Raji (cell line): ENCODE data around the gene TRIM44.

ENCODE experiments used
- POLR2A ChIP-seq: IDR thresholded peaks from 2 replicates; pipeline ENCODE4 v1.6.1; 2011; ENCODE audit warnings: low read depth, low read length, control low read depth; ENCODE audit not compliant: insufficient read depth

TRIM44 gene

DNA sequence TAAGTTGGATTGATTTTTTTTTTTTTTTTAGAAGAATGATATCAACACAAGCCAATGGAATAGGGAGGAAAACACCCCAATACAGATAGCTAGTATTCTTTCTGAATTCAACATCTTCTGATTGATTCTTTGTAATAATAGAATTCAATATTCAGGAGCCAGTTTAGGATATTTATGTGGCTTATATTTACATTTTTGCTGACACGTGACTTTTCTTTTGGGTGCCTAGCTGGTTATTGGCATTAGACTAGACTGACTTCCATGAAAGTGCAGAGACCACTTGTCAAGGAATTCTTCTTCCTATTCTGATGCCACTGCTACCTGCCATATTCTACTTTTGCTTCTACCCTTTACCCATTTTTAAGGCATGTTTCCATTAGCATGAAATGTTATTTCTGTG lies 16.4 kb downstream of the TRIM44 start:
- no peak for TF ChIP-seq POLR2A

DNA sequence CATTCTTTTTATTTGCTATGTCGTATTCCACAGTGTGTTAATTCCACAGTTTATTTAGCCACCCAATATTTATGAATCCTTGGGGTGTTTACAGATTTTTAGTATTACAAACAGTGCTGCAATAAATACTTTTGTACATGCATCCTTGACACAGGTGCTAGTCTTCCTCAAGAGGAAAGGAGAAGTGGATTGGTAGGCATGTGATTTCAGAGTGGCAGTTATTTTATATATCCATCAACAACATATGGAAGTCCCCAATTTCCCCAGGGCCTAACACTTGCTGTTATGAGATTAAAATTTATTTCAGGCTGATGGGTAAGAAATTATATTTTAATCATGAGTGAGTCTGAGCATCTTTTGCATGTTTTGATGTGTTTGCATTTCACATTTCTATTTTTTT lies 17.9 kb downstream of the TRIM44 start:
- TF ChIP-seq POLR2A, result no peak

- TF ChIP-seq POLR2A, result no peak
Measured at GRCh38 chr11:35681163-35681767, 18.7 kb downstream of the TRIM44 start.

DNA sequence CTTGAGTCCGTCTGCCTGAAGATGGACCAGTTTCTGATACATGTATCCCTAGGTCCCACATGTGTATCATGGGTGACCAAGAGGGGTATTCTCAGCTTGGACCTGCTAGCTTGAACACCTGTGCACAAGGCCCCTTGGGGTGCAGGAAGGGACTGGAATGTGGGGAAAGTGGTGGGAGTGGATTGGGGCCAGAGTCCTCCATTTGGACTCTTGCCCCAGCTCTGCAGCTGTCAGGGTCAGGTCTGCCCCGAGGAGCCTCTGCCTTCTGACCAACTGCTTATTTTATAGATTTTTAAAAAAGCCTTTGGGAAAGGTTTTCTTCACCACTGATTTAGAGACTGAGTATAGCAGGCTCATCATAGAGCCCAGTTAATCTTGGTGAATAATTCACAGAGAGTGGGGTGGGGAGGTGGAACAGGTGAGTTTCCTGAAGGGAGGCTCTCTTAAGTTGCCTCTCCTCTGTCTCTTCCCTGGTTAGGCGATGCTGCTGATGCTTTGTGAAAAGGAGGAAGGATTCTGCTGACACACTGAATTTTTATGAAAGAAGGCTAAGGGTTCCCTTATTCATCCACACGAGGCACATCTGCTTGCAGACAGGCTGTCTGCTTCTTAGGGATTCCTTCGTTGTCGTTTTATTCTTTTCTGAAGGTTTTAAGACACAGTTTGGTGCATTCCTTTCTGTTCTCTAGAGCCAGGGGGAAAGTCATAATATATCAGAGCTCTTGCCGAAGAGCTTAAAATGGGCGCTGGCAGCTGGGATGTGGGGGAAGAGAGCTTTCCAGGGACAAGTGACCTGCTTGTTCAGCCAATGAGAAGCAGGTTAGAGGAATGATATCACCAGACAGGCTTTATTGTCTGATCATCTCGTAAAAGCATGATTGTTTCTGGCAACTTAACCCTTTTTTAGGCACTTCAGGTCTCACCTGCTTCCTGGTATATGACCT lies 19.9 kb downstream of the TRIM44 start:
- no peak for TF ChIP-seq POLR2A

DNA sequence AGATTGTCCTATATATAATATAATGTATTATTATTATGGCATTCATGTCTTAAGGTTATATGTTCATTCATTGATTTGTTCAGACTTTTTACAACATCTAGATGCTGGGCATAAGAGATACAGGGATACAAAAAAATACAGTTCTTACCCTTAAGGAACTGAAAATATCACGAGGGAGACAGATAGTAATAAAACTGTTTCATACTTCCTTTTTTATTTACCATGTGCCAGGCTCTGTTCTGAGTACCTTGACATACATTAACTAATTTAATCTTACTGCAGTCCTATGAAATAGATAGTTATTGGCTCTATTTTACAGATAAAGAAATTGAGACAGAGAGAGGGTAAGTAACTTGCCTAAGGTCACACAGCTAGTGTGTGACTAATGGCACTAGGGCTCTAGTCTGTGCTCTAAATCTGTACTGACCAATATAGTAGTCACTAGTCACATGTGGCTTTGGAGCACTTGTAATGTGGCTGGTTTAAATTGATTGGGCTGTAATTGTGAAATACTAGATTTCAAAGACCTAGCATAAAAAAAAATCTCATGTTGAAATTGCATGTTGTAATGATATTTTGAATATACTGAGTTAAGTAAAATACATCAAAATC lies 21.3 kb downstream of the TRIM44 start:
- no peak for TF ChIP-seq POLR2A

DNA sequence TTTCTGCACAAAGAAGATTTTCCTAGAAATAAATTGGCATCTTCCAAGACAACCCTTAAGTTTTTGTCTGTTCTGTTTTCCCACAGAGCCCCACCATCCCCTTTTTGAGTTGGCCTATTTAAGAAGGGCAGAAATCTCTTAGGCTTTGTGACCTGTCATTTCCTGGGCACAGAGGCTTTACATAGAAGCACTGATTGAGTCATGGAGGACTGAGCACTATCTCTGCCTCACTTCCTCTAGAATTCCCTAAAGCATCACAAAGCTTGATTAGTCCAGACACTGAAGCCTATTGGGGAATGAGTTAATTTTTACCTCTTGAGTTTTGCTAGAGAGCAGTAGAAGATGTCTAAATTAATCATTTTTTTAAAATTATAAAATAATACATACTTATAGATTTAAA lies 25.4 kb downstream of the TRIM44 start:
- no peak for TF ChIP-seq POLR2A

DNA sequence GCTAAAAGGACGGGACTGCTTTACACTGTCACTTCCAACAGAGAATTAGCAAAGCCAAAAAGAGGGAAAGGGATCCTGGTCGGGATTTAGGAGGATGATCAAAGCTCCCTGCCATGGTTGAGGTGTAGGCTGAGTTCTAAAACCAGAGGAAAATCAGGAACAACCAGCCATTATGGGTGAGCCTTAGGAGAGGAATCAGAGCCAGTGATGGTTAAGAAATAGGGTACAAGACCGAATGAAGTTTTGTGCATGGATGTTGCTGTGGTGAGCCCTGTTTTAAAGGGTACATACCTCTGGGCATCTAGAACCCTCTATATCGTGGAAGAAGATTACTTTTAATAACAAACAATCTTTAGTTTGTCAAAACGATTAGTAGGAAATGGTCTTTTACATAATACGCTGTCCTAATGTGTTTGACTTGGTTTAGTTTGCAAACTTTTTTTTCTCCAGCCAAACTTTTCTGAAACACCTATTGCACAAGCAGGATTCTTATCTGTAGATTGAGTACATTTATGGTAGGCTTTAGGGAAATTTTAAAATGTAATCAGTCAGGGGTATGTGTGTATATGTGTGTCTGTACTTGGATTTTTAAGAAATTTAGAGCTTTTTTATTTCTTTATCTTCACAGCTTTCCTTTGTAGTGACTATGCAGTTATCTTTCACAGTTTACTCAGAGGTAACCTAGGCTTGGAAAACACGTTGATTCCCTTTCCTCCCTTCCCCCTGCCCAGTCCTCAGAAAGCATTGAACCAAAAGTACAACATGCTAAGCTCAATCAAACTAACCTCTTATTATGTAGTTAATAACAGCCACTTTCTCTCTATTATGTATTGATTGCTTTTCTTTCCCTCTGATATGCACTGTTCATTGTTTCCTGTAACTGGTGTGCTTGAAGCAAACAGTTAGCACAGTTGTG lies 26.8 kb downstream of the TRIM44 start:
- no peak for TF ChIP-seq POLR2A

GRCh38 chr11:35702126-35702525 lies 39.6 kb downstream of the TRIM44 start:
- no peak for TF ChIP-seq POLR2A

GRCh38 chr11:35709376-35709775 lies 46.8 kb downstream of the TRIM44 start:
- no peak for TF ChIP-seq POLR2A

DNA sequence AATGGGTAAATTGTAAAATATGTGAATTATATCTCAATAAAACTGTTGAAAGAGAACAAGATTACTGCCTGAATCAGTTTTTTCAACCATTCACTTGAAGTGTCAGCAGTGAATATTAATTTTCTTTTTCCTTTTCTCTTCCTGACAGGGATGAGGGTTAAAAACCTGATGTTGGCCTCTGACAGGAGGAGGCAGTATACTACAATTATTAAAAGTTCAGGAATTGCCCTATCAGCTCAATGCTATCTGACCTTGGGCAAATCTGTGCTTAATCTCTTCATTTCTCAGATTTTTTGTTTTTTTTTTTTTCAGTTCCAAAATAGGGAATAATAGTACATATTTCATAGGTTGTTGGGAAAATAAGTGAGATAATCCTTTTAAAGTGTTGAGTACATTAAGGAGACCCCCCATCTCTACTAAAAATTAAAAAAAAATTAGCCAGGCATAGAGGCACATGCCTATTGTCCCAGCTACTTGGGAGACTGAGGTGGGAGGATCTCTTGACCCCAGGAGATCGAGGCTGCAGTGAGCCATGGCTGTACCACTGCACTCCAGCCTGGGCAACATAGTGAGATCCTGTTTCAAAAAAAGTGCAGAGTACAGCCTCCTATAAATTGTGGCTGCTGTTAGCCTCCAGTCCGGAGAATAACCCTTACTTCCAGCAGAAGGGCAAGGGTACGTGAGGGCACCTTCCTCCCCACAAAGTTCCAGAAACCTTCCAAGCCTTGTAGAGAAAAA lies 48.8 kb downstream of the TRIM44 start:
- TF ChIP-seq POLR2A, result no peak

DNA sequence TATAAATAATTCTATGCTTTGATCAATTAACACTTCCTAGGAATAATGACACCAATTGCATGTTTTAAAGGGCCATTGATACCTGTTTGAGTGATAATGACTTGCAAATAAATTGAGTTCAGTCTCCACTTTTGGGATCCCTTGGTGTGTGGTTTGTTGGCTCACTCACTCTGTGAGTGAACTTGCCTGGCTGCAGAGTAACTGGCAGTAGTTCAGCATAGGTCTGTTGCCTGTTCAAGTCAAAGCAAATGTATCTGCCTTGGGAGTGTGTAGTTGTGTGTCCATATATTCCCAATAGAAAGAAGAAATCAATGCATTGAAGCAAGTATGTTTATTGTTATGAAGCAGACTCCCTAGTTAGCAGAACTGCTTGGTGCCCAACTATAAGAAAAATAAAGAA lies 49.3 kb downstream of the TRIM44 start:
- no peak for TF ChIP-seq POLR2A

- TF ChIP-seq POLR2A, result no peak
Measured at GRCh38 chr11:35712533-35712932, 50.0 kb downstream of the TRIM44 start.

- TF ChIP-seq POLR2A, result no peak
Measured at GRCh38 chr11:35714882-35715627, 52.5 kb downstream of the TRIM44 start.

DNA sequence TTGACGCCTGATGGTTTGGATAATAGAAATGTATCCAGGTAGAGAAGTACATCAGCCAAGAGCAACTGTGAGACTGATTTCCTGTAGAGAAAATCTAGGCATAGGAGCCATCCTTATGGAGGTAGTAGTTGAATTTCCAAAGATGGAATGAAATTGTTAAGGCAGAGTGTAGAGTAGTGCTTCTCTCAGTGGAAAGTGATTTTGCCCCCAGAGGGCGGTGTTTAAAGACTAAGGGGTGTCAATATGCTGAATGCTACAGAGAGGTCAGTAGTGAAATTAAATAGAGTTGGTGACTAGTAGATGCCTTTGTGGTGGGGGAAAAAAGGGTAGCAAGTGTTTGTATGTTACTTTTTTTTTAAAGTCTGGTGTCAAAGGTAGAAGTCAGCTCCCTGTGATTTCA lies 54.5 kb downstream of the TRIM44 start:
- no peak for TF ChIP-seq POLR2A
